IPS-NIHi11 (cell line): ENCODE measurements around the gene CENPC.
"Not testable (repeated sequence)": the region's sequence is repeated elsewhere in the genome, so short reads cannot be mapped to it uniquely, and the experiment has no call there.

ENCODE experiments used
- DNase-seq: peaks from one replicate; pipeline ENCODE4 v3.0.0; 2012; ENCODE audit warnings: mixed read lengths, low spot score

CENPC gene

GRCh38 chr4:67552146-67552792 lies 7.0 kb upstream of the CENPC start:
- not testable (repeated sequence) for DNase-seq

- no peak for DNase-seq
Measured at GRCh38 chr4:67550857-67551256, 5.6 kb upstream of the CENPC start.

- DNase-seq = no peak
Measured at GRCh38 chr4:67550451-67550850, 5.1 kb upstream of the CENPC start.

GRCh38 chr4:67549123-67549522 lies 3.8 kb upstream of the CENPC start:
- no peak for DNase-seq

DNA sequence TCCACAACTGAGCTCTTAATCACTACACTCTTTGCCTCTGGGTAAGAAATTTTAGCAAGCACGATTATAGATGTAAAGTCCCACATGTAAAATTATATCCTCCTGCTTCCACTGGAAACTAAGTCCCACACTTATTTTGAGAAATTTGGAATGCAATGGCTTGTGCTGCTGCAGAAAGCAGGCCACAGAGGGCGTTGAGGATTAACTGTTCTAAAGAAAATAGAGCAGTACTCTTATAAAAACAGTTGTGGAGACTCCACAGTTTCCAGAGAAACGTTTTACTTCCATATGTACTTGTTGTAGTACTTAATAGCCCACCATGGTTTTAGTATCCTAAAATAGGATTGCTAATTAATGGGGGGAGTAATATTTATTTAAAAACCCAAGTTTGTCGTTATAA lies 1.7 kb upstream of the CENPC start:
- DNase-seq = no peak

GRCh38 chr4:67546004-67546356 lies 677 bp upstream of the CENPC start:
- no peak for DNase-seq

GRCh38 chr4:67542076-67542475 lies 3.2 kb downstream of the CENPC start:
- DNase-seq = no peak

GRCh38 chr4:67539830-67540229 lies 5.5 kb downstream of the CENPC start:
- no peak for DNase-seq

DNA sequence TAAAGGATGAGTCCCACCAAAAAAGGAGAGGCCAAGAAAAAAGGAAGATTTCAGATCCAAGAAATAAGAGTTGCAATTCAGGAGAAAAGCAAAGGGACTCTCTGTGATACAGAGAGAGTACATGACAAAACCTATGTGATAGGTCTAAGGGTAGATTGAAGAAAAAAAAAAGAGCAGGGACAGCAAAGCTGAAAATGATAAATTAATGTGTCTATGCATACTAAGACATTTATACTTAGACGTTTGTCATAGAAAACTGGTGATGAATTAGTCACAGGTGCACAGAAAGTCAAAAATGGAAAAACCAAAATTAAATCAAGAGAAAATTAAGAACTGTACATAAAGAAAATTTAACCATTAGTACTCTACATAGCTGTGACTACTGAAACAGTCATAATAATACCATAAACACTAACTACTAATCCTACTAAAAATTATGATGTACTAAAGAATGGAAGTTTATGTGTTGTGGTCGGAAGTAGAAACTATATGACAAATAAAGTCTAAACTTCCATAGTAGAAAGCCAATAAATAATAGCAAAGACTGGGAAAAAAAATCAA lies 9.9 kb downstream of the CENPC start:
- no peak for DNase-seq

GRCh38 chr4:67533112-67533511 lies 12.2 kb downstream of the CENPC start:
- no peak for DNase-seq

DNA sequence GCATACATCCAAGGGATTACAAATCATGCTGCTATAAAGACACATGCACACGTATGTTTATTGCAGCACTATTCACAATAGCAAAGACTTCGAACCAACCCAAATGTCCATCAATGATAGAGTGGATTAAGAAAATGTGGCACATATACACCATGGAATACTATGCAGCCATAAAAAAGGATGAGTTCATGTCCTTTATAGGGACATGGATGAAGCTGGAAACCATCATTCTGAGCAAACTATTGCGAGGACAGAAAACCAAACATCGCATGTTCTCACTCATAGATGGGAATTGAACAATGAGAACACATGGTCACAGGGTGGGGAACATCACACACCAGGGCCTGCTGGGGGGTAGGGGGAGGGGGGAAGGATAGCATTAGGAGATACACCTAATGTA lies 12.9 kb downstream of the CENPC start:
- DNase-seq = not testable (repeated sequence)

- DNase-seq = no peak
Measured at GRCh38 chr4:67531379-67531962, 13.8 kb downstream of the CENPC start.

GRCh38 chr4:67524140-67524539 lies 21.2 kb downstream of the CENPC start:
- not testable (repeated sequence) for DNase-seq

DNA sequence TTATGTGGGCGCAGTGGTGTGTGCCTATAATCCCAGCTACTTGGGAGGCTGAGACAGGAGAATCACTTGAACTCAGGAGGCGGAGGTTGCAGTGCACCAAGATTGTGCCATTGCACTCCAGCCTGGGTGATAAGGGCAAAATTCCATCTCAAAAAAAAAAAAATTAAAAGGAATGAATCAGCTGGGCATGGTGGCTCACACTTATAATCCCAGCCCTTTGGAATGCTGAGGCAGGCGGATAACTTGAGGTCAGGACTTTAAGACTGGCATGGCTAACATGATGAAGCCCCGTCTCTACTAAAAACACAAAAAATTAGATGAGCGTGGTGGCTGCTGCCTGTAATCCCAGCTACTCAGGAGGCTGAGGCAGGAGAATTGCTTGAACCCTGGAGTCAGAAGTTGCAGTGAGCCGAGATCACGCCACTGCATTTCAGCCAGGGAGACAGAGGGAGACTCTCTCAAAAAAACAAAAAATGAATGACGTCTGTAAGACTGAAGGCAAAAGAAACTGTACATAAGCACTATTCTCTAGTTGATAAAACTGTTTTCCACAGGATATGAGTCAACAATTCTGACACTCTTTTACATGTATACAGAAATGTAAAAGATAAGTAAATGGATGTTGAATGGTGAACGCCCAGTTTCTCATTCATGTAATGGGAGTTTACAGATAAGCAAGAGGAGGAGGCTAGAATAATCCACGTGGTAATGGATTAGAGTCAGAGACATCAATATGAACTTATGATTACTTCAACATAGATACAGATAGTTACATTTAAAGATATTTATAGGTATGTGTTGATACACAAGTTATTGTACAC lies 22.2 kb downstream of the CENPC start:
- DNase-seq = no peak

DNA sequence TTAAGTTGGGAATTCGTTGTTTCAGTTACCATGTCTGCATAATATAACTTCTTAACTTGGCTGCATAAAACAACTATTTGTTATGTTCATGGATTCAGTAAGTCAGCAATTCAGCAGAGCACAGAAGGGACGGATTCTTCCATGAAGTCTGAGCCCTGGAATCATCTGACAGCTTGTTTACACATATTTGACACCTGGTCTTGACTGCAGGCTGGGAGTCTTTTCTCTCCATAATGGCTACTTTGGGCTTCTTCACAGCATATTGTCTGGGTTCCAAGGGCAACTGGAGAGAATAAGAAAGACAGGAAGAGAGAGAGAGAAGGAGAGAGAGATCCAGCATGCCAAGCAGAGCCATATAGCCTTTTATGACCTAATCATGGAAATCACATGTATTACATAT lies 23.1 kb downstream of the CENPC start:
- DNase-seq = no peak

- DNase-seq = no peak
Measured at GRCh38 chr4:67521506-67521905, 23.8 kb downstream of the CENPC start.

DNA sequence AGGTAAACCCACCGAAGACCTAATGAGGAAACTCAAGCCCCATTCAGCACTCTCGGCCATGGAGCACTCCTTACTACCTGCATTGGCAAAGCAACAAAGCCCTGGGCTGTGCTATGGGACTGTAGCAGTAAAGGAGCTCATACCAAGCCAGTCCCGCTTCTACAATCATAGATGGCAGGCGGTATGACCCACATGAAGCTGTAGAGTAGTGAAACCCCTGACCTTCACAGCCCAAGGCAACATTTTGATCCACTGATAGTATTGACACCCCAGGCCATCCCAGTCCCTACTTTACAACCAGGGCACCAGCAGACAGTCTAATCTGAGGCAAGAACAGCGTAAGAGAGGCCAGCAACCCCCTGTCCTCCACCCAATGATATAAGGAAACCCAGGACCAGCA lies 25.2 kb downstream of the CENPC start:
- DNase-seq = no peak

GRCh38 chr4:67512501-67512900 lies 32.8 kb downstream of the CENPC start:
- DNase-seq = no peak

DNA sequence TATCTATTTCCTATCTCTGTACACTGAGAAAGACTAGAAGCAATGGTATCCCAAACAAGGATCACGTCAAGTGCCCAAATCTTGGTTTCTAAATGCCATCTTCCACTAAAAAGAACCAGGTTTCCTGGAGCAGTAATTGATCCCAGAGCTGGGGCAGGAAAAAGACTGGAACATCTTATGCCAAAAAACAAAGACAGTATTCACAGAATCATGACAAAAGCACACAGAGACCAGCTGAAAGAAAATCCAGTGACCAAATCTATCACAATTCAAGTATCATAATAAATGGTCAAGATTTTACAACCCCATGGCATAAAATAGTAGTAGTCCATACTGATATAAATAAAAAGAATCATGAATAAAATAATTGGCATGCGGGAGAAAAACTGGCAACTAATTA lies 44.9 kb downstream of the CENPC start:
- no peak for DNase-seq

- DNase-seq = no peak
Measured at GRCh38 chr4:67499799-67500198, 45.5 kb downstream of the CENPC start.

DNA sequence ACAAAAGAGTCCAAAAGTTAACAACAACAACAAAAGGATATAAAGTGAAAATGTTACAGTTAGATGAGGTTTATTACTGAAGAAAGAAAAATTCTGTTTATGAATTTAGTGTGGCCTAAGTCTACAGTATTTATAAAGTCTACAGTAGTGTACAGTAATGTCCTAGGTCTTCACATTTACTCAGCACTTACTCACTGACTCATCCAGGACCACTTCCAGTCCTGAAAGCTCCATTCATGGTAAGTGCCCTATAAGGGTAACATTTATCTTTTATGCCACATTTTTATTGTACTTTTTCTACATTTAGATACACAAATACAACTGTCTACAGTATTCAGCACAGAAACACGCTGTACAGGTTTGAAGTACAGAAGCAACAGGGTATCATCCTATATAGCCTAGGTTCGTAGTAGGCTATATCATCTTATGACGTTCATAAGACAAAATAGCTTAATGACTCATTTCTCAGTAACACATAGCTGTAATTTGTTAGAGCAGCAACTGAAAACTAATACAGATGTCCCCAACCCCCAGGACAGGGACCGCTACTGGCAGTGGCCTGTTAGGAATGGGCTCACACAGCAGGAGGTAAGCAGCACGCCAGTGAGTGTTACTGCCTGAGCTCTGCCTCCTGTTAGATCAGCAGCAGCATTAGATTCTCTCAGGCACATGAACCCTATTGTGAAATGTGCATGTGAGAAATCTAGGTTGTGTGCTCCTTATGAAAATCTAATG lies 61.3 kb downstream of the CENPC start:
- no peak for DNase-seq

GRCh38 chr4:67480810-67481209 lies 64.5 kb downstream of the CENPC start:
- DNase-seq = no peak
